Heart right ventricle (tissue), 16 donors: Measurements from ENCODE around the gene ABITRAM. TPM values are rescaled to one million over a fixed set of nuclear protein-coding genes. Genes with fewer than 3 reads are reported as not detected.
A peak's percentile ranks its signal among the peaks of the same experiment; 100 is the strongest.
"Not testable (repeated sequence)": the region's sequence is repeated elsewhere in the genome, so short reads cannot be mapped to it uniquely, and the experiment has no call there.

Source experiments
- ATAC-seq, 8 donors: fragments of 200-7000 bp; cut with Tn5 transposase; one replicate each; pipeline ENCODE4 v1.9.1; 2020; ENCODE audit warnings: mild to moderate bottlenecking in 8 of 8, moderate library complexity in 8 of 8, moderate number of reproducible peaks in 1 of 8
- DNase-seq, 2 donors: peaks; one replicate each; pipeline ENCODE4 v3.0.0-alpha.2; 2020
- H3K27ac ChIP-seq, 10 donors: fragments of 200-600 bp; sonication (generic) in 2 of 10; one replicate each; pipeline versions ENCODE4 v1.5.0 to v1.8.0; 2020 to 2022; ENCODE audit warnings: mild to moderate bottlenecking in 3 of 10
- H3K27me3 ChIP-seq, 7 donors: fragments of 200-600 bp; one replicate each; pipeline ENCODE4 v1.8.0; 2021 to 2022; ENCODE audit warnings: mild to moderate bottlenecking in 2 of 7
- H3K36me3 ChIP-seq, 9 donors: fragments of 200-600 bp; sonication (generic) in 1 of 9; one replicate each; pipeline versions ENCODE4 v1.5.0 to v1.8.0; 2020 to 2022; ENCODE audit warnings: mild to moderate bottlenecking in 2 of 9
- H3K4me1 ChIP-seq, 9 donors: fragments of 200-600 bp; sonication (generic) in 1 of 9; one replicate each; pipeline versions ENCODE4 v1.5.0 to v1.8.0; 2020 to 2022; ENCODE audit warnings: mild to moderate bottlenecking in 4 of 9
- H3K4me3 ChIP-seq, 10 donors: fragments of 200-600 bp; sonication (generic) in 2 of 10; one replicate each; pipeline versions ENCODE4 v1.5.0 to v1.8.0; 2020 to 2022; ENCODE audit warnings: mild to moderate bottlenecking in 7 of 10, moderate library complexity in 2 of 10
- H3K9me3 ChIP-seq, 11 donors: fragments of 200-600 bp in 10 of 11; sonication (generic) in 2 of 11; one replicate each; pipeline versions ENCODE4 v1.5.0 to v1.8.0; 2013 to 2022; ENCODE audit warnings: mild to moderate bottlenecking in 2 of 11, control low read depth in 1 of 11, moderate library complexity in 1 of 11
- CTCF ChIP-seq, 9 donors: fragments of 200-600 bp; sonication (generic) in 2 of 9; IDR thresholded peaks; one replicate each; pipeline versions ENCODE4 v1.5.0 to v1.8.0; 2021 to 2022; ENCODE audit warnings: antibody characterized with exemption in 9 of 9, mild to moderate bottlenecking in 5 of 9, moderate library complexity in 1 of 9
- WGBS, 2 donors: extraction: QIAGEN DNeasy Blood & Tissue Kit; methylation state at CpG; one replicate each; pipeline ENCODE4 v1.1.7; 2013; ENCODE audit warnings: inconsistent platforms in 1 of 2; 5-methylcytosine and 5-hydroxymethylcytosine counted together
- intact Hi-C, 10 donors: fragments of 100-400 bp; cut with DNase I; formaldehyde crosslinking; loops; one replicate each; pipeline versions ENCODE4 v1.11.1 to v1.14.2; 2022
- polyA plus RNA-seq, 2 donors: library from polyadenylated mRNA; stranded (reverse); fragments of 200-250 nt; gene quantifications; one replicate each; pipeline ENCODE4 v1.2.3, GENCODE V29; 2013
- total RNA-seq, 10 donors: library from RNA; stranded (reverse); fragmentation: NEBNext Ultra II Directional in 3 of 10; extraction: Animal tissue kit (Norgen Biotek cat#: 25700) in 3 of 10; gene quantifications; one replicate each; pipeline versions ENCODE4 v1.2.1 to v1.2.4, GENCODE V29; 2021 to 2023
- donor health status: Arrhythmogenic right ventricular cardiomyopathy.
- donor health status: ischemic (EF 13 %, LVEDD 7.1; RV severe dilation, severe dysfunction).
- donor health status: healthy with polysubstance abuse.
- donor health status: DM: no; HTN: yes; CAD: no.
- donor health status: DM: no; HTN: no; CAD: no.
- donor health status: ischemic (EF 25% LVEDD 6.9; RV normal size, moderate dysfunction).
- donor health status: ischemic (EF 25% LVEDD 5.7; RV mildly dilated, moderate dysfunction).
- donor health status: healthy.
- donor health status: DM: yes; HTN: yes; CAD: no.
- donor health status: Ischemic cardiomyopathy.
- donor health status: ischemic (EF 35%, LVEDD 5.7; RV mildly dilated, moderate dysfunction).
- donor health status: nonischemic (EF 11% LVEDD 7.7; RV severe dilation, severe dysfunction).
- donor health status: DM: yes; HTN: yes; CAD: no.
- donor health status: PGD.
- donor health status: ischemic (EF 29% LVEDD 5.4; RV normal size, mild dysfunction).
- donor health status: nonischemic (EF 23%, LVEDD 6.1; RV moderate dilation, normal function).

The ABITRAM gene
- total and polyA plus RNA-seq, 12 donors, result 9.1 to 17.7 (median 14.6) TPM

GRCh38 chr9:108967916-108968315, 33.7 kb downstream of the ABITRAM start:
- TF ChIP-seq CTCF (IDR thresholded peaks at IDR 0.05), result peak in 1 of 9 donors; percentile 18
- intact Hi-C loops, result loop anchor here in 3 of 10 donors (5.0 to 10.0 kb wide), 3 partner anchors 44 to 53 kb away; partner anchors contain the start of gene CTNNAL1 (in 2 of the 3)

DNA sequence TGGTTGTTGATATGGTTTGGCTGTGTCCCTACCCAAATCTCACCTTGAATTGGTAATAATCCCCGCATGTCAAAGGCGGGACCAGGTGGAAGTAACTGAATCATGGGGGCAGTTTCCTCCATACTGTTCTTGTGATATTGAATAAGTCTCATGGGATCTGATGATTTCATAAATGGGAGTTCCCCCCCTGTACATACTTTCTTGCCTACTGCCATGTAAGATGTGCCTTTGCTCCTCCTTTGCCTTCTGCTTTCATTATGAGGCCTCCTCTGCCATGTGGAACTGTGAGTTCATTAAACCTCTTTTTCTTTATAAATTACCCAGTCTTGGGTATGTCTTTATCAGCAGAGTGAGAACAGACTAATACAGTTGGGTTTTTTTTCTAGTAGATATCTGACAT, 37.2 kb downstream of the ABITRAM start:
- Histone ChIP-seq H3K36me3 (peaks cover 0 to 38% (median 7%) of the 10 kb centered on the region in 9 donors), H3K27ac (peak overlapping the region in 4 of 10 donors; percentile 40 to 79 (median 74)), H3K4me1 (peaks cover 6 to 60% (median 33%) of the 10 kb centered on the region in 9 donors)
- intact Hi-C loops, result loop anchor here in 1 of 10 donors (5.0 kb wide), 1 partner anchor 41 kb away; the partner anchor contains the start of gene CTNNAL1
- WGBS, 2 donors, result 98 to 99% methylated on average over 2 of the region's 2 CpGs
- H3K27me3 ChIP-seq, ATAC-seq, H3K9me3 ChIP-seq, DNase-seq, H3K4me3 ChIP-seq: not testable (repeated sequence)

More at GRCh38 chr9:108967916-108968315, 33.7 kb downstream of the ABITRAM start:
- Histone ChIP-seq H3K9me3 (peaks cover 0 to 3% (median 0%) of the 10 kb centered on the region in 11 donors), H3K4me3 (no peak overlapping the region), H3K27ac (peak overlapping the region in 8 of 10 donors; percentile 45 to 73 (median 64)), H3K27me3 (no peaks in the 10 kb centered on the region), H3K36me3 (peaks cover 0 to 60% (median 7%) of the 10 kb centered on the region in 9 donors), H3K4me1 (peaks cover 6 to 58% (median 31%) of the 10 kb centered on the region in 9 donors)
- peak in 7 of 8 donors; percentile 31 to 88 (median 79) for ATAC-seq
- DNase-seq, result peak in 1 of 2 donors; percentile 11

DNA sequence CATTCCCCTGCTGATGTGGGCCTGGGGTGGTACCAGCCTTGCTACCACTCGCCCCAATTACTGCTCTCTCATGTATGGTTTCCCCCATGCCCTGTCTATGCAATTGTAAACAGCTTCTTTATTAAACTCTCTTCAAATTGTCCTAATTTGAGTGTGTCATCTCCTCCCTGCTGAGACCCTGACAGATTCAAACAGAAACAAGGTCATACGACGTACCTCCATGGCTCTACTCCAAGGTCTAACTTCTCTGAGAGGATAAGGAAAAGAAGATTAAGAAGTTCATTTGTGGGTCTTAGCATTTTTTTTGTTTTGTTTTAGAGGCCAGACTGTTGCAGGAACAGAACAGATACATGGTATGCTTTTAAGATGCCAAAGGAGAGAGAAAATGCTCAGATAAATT, 38.0 kb downstream of the ABITRAM start:
- intact Hi-C loops, result loop anchor here in 1 of 10 donors (5.0 kb wide), 1 partner anchor 40 kb away; the partner anchor contains the start of gene CTNNAL1
- peaks cover 0 to 3% (median 0%) of the 10 kb centered on the region in 11 donors for H3K9me3 ChIP-seq
- ATAC-seq (no peak), DNase-seq (no peak)
- peaks cover 0 to 44% (median 7%) of the 10 kb centered on the region in 9 donors for H3K36me3 ChIP-seq
- H3K27ac ChIP-seq, result peak overlapping the region in 9 of 10 donors; percentile 39 to 79 (median 71)
- peaks cover 6 to 52% (median 33%) of the 10 kb centered on the region in 9 donors for H3K4me1 ChIP-seq
- H3K27me3 ChIP-seq, result no peaks in the 10 kb centered on the region
- no peak overlapping the region for H3K4me3 ChIP-seq
- WGBS, 2 donors, result 56 to 60% methylated on average over 3 of the region's 3 CpGs
- no peak for TF ChIP-seq CTCF (IDR thresholded peaks at IDR 0.05)

DNA sequence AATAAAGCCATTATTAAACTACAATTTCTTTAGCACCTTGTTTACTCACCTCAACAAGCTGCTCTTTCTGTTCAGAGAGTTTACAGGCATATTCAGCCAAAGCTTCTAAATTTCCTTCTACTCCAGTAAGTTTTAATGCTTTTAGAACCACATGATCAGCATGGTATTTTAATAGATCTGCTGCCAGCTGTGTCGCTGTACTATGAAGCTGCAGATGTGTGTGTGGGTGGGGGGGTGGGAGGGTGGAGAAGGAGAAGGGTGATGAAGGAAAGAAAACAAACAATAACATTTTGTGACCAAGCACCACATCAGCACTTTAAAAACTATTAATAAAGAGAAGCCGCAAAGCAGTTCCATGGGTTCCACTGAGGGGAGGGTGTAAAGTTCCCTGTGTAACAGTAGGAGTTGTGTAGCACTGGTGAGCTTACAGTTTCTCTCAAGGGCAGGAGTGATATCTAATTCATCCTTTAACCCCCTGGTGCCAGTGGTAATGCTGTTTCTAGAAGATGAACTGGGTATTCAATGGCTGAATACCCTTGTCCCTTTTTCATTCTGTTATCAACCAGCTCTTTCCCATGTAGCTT, 38.5 kb downstream of the ABITRAM start:
- Histone ChIP-seq H3K4me3 (no peak overlapping the region), H3K27ac (peak overlapping the region; percentile 21 to 79 (median 69)), H3K27me3 (no peaks in the 10 kb centered on the region), H3K36me3 (peaks cover 0 to 50% (median 7%) of the 10 kb centered on the region in 9 donors), H3K4me1 (peaks cover 3 to 46% (median 29%) of the 10 kb centered on the region in 9 donors), H3K9me3 (peaks cover 0 to 3% (median 0%) of the 10 kb centered on the region in 11 donors)
- 30 to 37% methylated on average over 2 of the region's 2 CpGs for WGBS, 2 donors
- intact Hi-C loops, result loop anchor here in 1 of 10 donors (5.0 kb wide), 1 partner anchor 40 kb away; the partner anchor contains the start of gene CTNNAL1
- TF ChIP-seq CTCF (IDR thresholded peaks at IDR 0.05), result no peak
- ATAC-seq (peak; percentile 44 to 77 (median 56)), DNase-seq (no peak)
